HepG2 (cell line): ENCODE measurements around the gene GNA15. TPM values are rescaled to one million over a fixed set of nuclear protein-coding genes. Genes with fewer than 3 reads are reported as not detected.
A peak's percentile ranks its signal among the peaks of the same experiment; 100 is the strongest.

Experiments used
- ATAC-seq: fragments of 200-7000 bp; cut with Tn5 transposase; 3 replicates; pipeline ENCODE4 v1.9.1; 2020; ENCODE audit warnings: mild to moderate bottlenecking, moderate library complexity
- BruUV-seq: library from RNA; stranded (reverse); fragments of 400-500 nt; replicated peaks from 2 replicates; lab custom pipeline; 2021; lab: Mats Ljungman, UMichigan
- CTCF ChIA-PET: fragments of 300-600 bp; formaldehyde crosslinking; extraction: SDS; loops from one replicate; lab custom pipeline; 2021; ENCODE audit warnings: low total read pairs, inconsistent platforms, low intra/inter-chr PET ratio; lab: Yijun Ruan, JAX
- POLR2A ChIA-PET: fragments of 350-600 bp; sonication (Branson Sonifier 250); formaldehyde crosslinking; loops from one replicate; lab custom pipeline; 2020; ENCODE audit warnings: antibody characterized with exemption, inconsistent platforms; lab: Yijun Ruan, JAX
- DNase-seq: peaks from one replicate; pipeline ENCODE4 v3.0.0-alpha.2; 2015; ENCODE audit warnings: low spot score
- FAIRE-seq: peaks from 3 replicates; lab custom pipeline; 2011; peaks lifted over from hg19 to GRCh38; lab: Jason Lieb, UNC
- H2AFZ ChIP-seq: one replicate; pipeline ENCODE4 v1.6.1; 2011; ENCODE audit warnings: low read length, inconsistent platforms
- H3K27ac ChIP-seq: fragments of 300-600 bp; 3 replicates; pipeline ENCODE4 v1.8.0; 2011; ENCODE audit warnings: mixed run types, mild to moderate bottlenecking, mixed read lengths, low read length, inconsistent platforms; ENCODE audit not compliant: insufficient read depth; ENCODE audit errors: extremely low read length
- H3K27me3 ChIP-seq, 2 experiments: fragments of 200-600 bp in 1 of 2; 2 replicates in 1 of 2; 3 replicates in 1 of 2; pipeline versions ENCODE4 v1.6.0 to v1.8.0; 2011; ENCODE audit warnings: low read length in 2 of 2, mild to moderate bottlenecking in 2 of 2, moderate library complexity in 2 of 2, inconsistent platforms in 1 of 2; ENCODE audit not compliant: insufficient read depth in 2 of 2, control insufficient read depth in 1 of 2
- H3K36me3 ChIP-seq, 2 experiments: fragments of 200-600 bp in 1 of 2; replicated peaks in 1 of 2; 2 replicates in 1 of 2; 3 replicates in 1 of 2; pipeline versions ENCODE4 v1.5.1 to v1.8.0; 2011; ENCODE audit warnings: low read length in 2 of 2, inconsistent platforms in 1 of 2; ENCODE audit not compliant: insufficient read depth in 2 of 2, control insufficient read depth in 1 of 2
- H3K4me1 ChIP-seq: 2 replicates; pipeline ENCODE4 v1.5.1; 2012; ENCODE audit warnings: low read length, inconsistent platforms; ENCODE audit not compliant: insufficient read depth
- H3K4me2 ChIP-seq: 2 replicates; pipeline ENCODE4 v1.6.0; 2011; ENCODE audit warnings: low read depth, low read length, inconsistent platforms
- H3K4me3 ChIP-seq, 3 experiments: fragments of 200-600 bp in 1 of 3; sonication (generic), shearing (Covaris generic) in 1 of 3; replicated peaks in 1 of 3; 2 replicates each; pipeline ENCODE4 v1.5.1; 2011 to 2016; ENCODE audit warnings: low read length in 3 of 3, inconsistent platforms in 2 of 3, low read depth in 2 of 3, mild to moderate bottlenecking in 2 of 3, control low read depth in 1 of 3, mixed read lengths in 1 of 3; ENCODE audit not compliant: insufficient read depth in 1 of 3
- H3K79me2 ChIP-seq: one replicate; pipeline ENCODE4 v1.6.1; 2011; ENCODE audit warnings: low read length, inconsistent platforms; ENCODE audit not compliant: insufficient read depth
- H3K9ac ChIP-seq: 2 replicates; pipeline ENCODE4 v1.6.0; 2011; ENCODE audit warnings: mild to moderate bottlenecking, low read depth, low read length, inconsistent platforms; ENCODE audit not compliant: insufficient read depth
- H3K9me3 ChIP-seq: 2 replicates; pipeline ENCODE4 v1.5.1; 2012; ENCODE audit warnings: mild to moderate bottlenecking, low read length
- H4K20me1 ChIP-seq: 2 replicates; pipeline ENCODE4 v1.6.0; 2011; ENCODE audit warnings: inconsistent platforms, mild to moderate bottlenecking, low read length, moderate library complexity; ENCODE audit not compliant: insufficient read depth
- ARNT ChIP-seq: fragments of 450-650 bp; IDR thresholded peaks from 2 replicates; pipeline ENCODE4 v1.6.1; 2017
- CEBPG ChIP-seq: IDR thresholded peaks from 2 replicates; pipeline ENCODE4 v1.6.1; 2016
- FOXK2 ChIP-seq: fragments of 450-650 bp; IDR thresholded peaks from 2 replicates; pipeline ENCODE4 v1.6.1; 2016
- HNF4A ChIP-seq: sonication (generic); formaldehyde crosslinking; IDR thresholded peaks from 2 replicates; pipeline ENCODE4 v1.4.0; 2020; ENCODE audit warnings: missing genetic modification reagents
- HOXA7 ChIP-seq: sonication (generic); formaldehyde crosslinking; IDR thresholded peaks from 2 replicates; pipeline ENCODE4 v1.8.1; 2022; ENCODE audit warnings: mild to moderate bottlenecking, missing genetic modification reagents, moderate library complexity
- IRF1 ChIP-seq: sonication (generic); formaldehyde crosslinking; IDR thresholded peaks from 2 replicates; pipeline ENCODE4 v1.4.0; 2020; ENCODE audit warnings: low read depth, mild to moderate bottlenecking, missing genetic modification reagents
- PHB2 ChIP-seq: fragments of 450-650 bp; IDR thresholded peaks from 2 replicates; pipeline ENCODE4 v1.6.1; 2018; ENCODE audit not compliant: partially characterized antibody
- PTBP1 ChIP-seq: fragments of 200-400 bp; formaldehyde crosslinking; IDR thresholded peaks from 2 replicates; pipeline ENCODE4 v1.6.1; 2018; ENCODE audit warnings: low read length, low read depth; ENCODE audit not compliant: poor library complexity, severe bottlenecking
- RNF219 ChIP-seq: sonication (generic); formaldehyde crosslinking; IDR thresholded peaks from 2 replicates; pipeline ENCODE4 v1.5.0; 2020; ENCODE audit warnings: mild to moderate bottlenecking, missing genetic modification reagents
- SRY ChIP-seq: sonication (generic); formaldehyde crosslinking; IDR thresholded peaks from 2 replicates; pipeline ENCODE4 v1.8.0; 2022; ENCODE audit warnings: mild to moderate bottlenecking, missing genetic modification reagents
- YY1 ChIP-seq: IDR thresholded peaks from 2 replicates; pipeline ENCODE4 v1.6.1; 2011; ENCODE audit warnings: low read length, low read depth, moderate library complexity, mild to moderate bottlenecking; ENCODE audit not compliant: insufficient read depth, insufficient replicate concordance
- ZBTB46 ChIP-seq: sonication (generic); formaldehyde crosslinking; IDR thresholded peaks from 2 replicates; pipeline ENCODE4 v1.4.0; 2020; ENCODE audit warnings: mild to moderate bottlenecking, missing genetic modification reagents, borderline replicate concordance
- ZC3H13 ChIP-seq: sonication (generic); formaldehyde crosslinking; IDR thresholded peaks from 2 replicates; pipeline ENCODE4 v1.8.1; 2023; ENCODE audit warnings: mild to moderate bottlenecking, missing genetic modification reagents, moderate library complexity
- ZNF331 ChIP-seq: sonication (generic); formaldehyde crosslinking; IDR thresholded peaks from 2 replicates; pipeline ENCODE4 v1.4.0; 2020; ENCODE audit warnings: missing genetic modification reagents
- ZNF589 ChIP-seq: sonication (generic); formaldehyde crosslinking; conservative IDR thresholded peaks from 2 replicates; pipeline ENCODE4 v1.8.0; 2022; ENCODE audit warnings: mild to moderate bottlenecking, moderate library complexity, missing genetic modification reagents
- WGBS: methylation state at CpG from one replicate; pipeline ENCODE4 v1.1.6; 2017; ENCODE audit warnings: low lambda C conversion rate; 5-methylcytosine and 5-hydroxymethylcytosine counted together
- in situ Hi-C: cut with HindIII; loops from 2 replicates; pipeline ENCODE4 v1.10.0; 2017; ENCODE audit warnings: low pct_unique_long_range_greater_than_20kb; ENCODE audit not compliant: extremely low pct_ligation_motif_present
- intact Hi-C: fragments of 100-400 bp; cut with micrococcal nuclease; formaldehyde crosslinking; loops from one replicate; pipeline ENCODE4 v1.10.0; 2022; ENCODE audit not compliant: unreplicated experiment
- polyA plus RNA-seq, 8 experiments: library from polyadenylated mRNA; depleted of rRNA in 3 of 8; stranded (reverse) in 7 of 8; unstranded in 1 of 8; fragments of >200 nt; fragmentation: Illumina TruSeq in 4 of 8; extraction: Trizol in 4 of 8; gene quantifications; 2 replicates each; pipeline versions ENCODE4 v1.2.1 to v1.2.3, GENCODE V29; 2011 to 2016; ENCODE audit warnings: low read depth in 4 of 8, missing spikeins in 1 of 8, mixed read lengths in 1 of 8; ENCODE audit not compliant: insufficient read depth in 1 of 8
- total RNA-seq, 5 experiments: library from RNA; depleted of rRNA; stranded (reverse); fragments of >200 nt; fragmentation: Illumina TruSeq; extraction: Trizol; gene quantifications; 2 replicates each; pipeline ENCODE4 v1.2.3, GENCODE V29; 2016; ENCODE audit warnings: low read depth in 1 of 5
- TF ChIP-seq, protein P1 (sequence below): sonication (generic); formaldehyde crosslinking; IDR thresholded peaks from 2 replicates; pipeline ENCODE4 v1.5.1; 2020; ENCODE audit warnings: missing genetic modification reagents, mild to moderate bottlenecking, borderline replicate concordance

GNA15 gene
- total and polyA plus RNA-seq, 2 of the 13 experiments (the other 11 are each of a cell fraction or from before 2014, with no cell fraction given): not detected

- H2AFZ ChIP-seq: no peak overlapping the region
- H3K4me1 ChIP-seq: peaks cover 32% of the 10 kb centered on the region
- peak overlapping the region; percentile 88 for H3K9ac ChIP-seq
- H3K27ac ChIP-seq: peak overlapping the region; percentile 53
- CTCF ChIA-PET: no interaction called here
- peak overlapping the region; percentile 88 to 98 (median 93) for H3K4me3 ChIP-seq
- ATAC-seq: no peak
- no peak for FAIRE-seq
- in situ Hi-C loops: no loop called here
- no peak for DNase-seq
- WGBS: 45% methylated on average over 23 of the region's 23 CpGs
- BruUV-seq: TSS peak; percentile 42
- intact Hi-C loops: no loop called here
- no peaks in the 10 kb centered on the region for H3K27me3 ChIP-seq
- H4K20me1 ChIP-seq: peaks cover 7% of the 10 kb centered on the region; the same call in 1 of the 2 replicates
- no peaks in the 10 kb centered on the region for H3K9me3 ChIP-seq
- peak overlapping the region; percentile 95 for H3K4me2 ChIP-seq
- POLR2A ChIA-PET: interaction anchor here (1.6 kb wide), 1 partner anchor 90 kb away, joined by 3 read pairs; no protein-coding TSS in a partner anchor
- H3K36me3 ChIP-seq: peaks cover 2 to 6% of the 10 kb centered on the region in 2 experiments; a peak in 3 of 5 replicates
- H3K79me2 ChIP-seq: peaks cover 45% of the 10 kb centered on the region
- TF ChIP-seq PTBP1 (no peak), PHB2 (no peak), ZNF589 (CRISPR knock-in tag) (no peak), RNF219 (no peak), CEBPG (CRISPR knock-in tag) (no peak), ARNT (no peak), SRY (CRISPR knock-in tag) (no peak), IRF1 (no peak), YY1 (no peak), ZNF331 (CRISPR knock-in tag) (no peak), ZC3H13 (CRISPR knock-in tag) (no peak), ZBTB46 (no peak), HNF4A (CRISPR knock-in tag) (no peak), FOXK2 (no peak), HOXA7 (no peak)
- TF ChIP-seq, protein P1, sequence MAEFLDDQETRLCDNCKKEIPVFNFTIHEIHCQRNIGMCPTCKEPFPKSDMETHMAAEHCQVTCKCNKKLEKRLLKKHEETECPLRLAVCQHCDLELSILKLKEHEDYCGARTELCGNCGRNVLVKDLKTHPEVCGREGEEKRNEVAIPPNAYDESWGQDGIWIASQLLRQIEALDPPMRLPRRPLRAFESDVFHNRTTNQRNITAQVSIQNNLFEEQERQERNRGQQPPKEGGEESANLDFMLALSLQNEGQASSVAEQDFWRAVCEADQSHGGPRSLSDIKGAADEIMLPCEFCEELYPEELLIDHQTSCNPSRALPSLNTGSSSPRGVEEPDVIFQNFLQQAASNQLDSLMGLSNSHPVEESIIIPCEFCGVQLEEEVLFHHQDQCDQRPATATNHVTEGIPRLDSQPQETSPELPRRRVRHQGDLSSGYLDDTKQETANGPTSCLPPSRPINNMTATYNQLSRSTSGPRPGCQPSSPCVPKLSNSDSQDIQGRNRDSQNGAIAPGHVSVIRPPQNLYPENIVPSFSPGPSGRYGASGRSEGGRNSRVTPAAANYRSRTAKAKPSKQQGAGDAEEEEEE: no peak
These were observed 51.2 kb downstream of the GNA15 start for GRCh38 chr19:3186891-3187661.
